Stimulated activated CD4-positive, alpha-beta T cell treated with anti-CD3 and anti-CD28 coated beads, Interleukin-12 subunit alpha, Interleukin-12 subunit beta, amount 100 ng/mL, for 48 hours (primary cell): ENCODE data around the gene BTD.
A peak's percentile ranks its signal among the peaks of the same experiment; 100 is the strongest.

ENCODE experiments used
- DNase-seq, 3 donors: peaks; one replicate each; pipeline ENCODE4 v3.0.0-alpha.2; 2020; ENCODE audit warnings: low read depth in 2 of 3, low spot score in 1 of 3

Gene BTD

GRCh38 chr3:15635121-15635661, 33.6 kb downstream of the BTD start:
- DNase-seq: no peak

GRCh38 chr3:15636028-15636709, 34.6 kb downstream of the BTD start:
- DNase-seq: no peak

- DNase-seq: no peak
Observed at GRCh38 chr3:15637131-15637951, 35.8 kb downstream of the BTD start.

GRCh38 chr3:15638193-15638890, 36.8 kb downstream of the BTD start:
- no peak for DNase-seq

DNA sequence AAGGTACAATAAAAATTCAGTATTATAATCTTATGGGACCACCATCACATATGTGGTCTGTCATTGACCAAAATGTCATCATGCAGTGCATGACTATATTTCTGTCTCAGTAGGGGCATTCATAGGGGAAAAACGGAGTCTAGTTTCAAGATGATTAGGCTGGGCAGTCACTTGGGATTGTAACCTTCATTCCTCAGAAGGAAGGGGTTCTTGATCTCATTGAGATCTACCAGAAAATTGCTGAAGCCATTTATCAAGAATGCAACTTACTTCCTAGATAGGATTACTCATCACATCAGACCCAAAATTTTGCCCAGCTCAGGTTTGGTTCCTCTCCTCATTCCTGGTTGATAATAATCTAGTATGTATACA, 37.3 kb downstream of the BTD start:
- no peak for DNase-seq

DNA sequence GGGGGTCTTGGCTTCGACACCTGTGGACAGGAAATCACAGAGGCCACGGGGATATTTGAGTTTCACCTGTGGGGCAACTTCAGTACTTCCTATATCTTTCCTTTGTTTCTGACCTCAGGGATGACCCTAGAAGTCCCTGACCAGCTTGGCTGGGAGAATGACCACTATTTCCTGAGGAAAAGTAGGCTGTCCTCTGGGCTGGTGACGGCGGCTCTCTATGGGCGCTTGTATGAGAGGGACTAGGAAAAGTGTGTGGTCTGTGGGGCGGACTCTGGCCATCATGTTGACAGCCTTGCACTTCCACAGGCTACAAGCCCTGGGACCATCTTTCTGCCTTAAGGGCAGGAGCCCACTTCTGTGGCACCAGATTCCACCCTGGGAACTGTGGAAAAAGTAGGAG, 43.7 kb downstream of the BTD start:
- no peak for DNase-seq

DNA sequence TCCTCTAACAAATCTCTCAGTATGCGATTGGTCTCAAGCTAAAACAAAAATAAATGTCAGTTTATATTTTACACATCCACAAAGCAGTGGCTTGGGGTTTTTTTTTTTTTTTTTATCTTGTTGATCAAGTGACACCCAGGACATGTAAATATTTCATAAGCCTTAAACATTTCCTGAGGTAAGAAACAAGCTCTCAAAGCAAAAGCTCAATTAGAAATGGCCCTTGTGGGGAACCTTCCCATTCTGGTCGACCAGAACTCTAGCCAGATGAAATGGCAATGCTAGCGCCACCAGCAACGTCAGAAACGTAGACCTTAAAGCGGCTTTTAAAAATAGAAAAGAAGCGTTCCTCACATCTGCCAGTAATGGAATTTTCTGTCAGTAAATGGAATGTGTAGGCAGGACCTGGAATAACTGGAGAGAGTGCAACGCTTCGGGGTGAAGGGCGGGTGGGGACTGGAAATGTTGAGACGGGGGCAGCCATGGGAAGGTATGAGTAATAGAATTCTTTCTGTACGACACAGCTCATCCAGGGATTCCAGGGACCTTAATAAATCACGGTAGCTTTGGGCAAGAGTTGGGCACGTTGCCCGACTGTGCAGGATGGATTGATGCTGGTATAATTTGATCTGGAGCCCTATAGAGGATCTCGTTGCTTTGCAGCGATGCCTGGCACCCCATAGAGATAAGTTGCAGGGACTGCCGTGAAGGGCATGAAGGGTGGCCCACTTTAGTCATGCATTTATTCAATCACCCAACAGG, 44.4 kb downstream of the BTD start:
- DNase-seq: no peak

GRCh38 chr3:15646851-15647511, 45.4 kb downstream of the BTD start:
- DNase-seq: no peak

DNA sequence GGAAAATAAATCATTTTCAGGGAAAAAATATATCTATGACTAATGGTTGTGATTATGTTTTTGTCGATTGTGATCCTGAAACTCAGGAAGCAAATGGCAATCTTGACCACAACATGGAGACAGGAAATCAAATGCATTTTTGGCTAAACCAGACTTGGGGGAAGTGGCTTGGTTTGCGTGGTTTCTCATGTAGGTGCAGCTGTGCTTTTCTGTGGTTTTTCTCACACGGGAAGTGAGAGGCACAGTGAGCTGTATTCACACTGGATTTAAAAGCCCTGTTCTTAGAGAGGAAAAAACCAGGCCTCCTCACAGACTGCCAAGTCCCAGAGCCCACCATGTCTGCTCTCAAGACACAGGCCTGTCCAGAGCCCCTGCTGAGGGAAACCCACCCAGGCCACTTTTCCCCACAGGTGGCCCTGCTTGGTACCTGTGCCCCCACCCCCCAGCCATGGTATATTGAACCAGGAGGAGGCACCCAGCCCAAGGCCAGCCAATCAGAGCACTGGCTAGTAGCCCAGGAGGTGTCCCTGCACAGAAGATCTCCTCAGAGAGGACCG, 46.1 kb downstream of the BTD start:
- peak; percentile 49 to 57 (median 51) for DNase-seq

GRCh38 chr3:15649341-15649740, 47.8 kb downstream of the BTD start:
- DNase-seq: no peak

DNA sequence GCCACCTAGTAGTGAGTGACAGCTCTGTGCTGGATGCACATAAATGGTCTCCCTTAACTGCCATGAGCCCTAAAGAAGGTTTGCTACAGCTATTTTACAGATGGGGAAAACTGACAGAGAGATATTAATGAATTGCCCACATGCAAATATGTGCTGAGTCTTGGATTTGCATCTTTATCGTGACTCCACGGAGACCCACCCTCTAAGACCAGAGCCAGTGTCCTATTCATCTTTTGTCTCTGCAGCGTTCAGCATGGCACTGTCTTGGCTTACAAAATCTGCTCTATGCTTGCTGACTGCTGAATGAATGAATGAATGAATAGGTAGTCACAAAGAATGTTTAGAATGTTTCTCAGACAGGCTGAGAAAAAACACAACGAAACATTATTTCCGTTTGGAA, 48.3 kb downstream of the BTD start:
- no peak for DNase-seq

DNA sequence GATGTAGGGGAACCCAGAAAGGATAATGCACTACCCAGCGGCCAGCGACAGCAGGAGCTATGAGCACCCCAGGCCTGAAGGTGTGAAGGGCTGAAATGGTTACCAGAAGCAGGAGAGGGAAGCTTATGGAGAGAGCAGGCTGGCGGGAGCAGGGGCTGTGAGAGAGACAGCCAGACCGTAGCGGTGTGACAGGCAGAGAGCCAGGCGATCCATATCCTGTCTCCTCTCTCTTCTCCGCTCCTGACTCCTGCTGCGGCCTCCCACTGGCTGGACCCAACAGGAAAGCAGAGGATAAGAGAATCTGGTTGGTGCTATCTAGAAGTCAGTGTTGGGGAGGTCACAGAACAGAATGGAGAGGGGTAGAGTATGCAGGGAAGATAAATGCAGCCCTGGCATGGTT, 49.9 kb downstream of the BTD start:
- no peak for DNase-seq

DNA sequence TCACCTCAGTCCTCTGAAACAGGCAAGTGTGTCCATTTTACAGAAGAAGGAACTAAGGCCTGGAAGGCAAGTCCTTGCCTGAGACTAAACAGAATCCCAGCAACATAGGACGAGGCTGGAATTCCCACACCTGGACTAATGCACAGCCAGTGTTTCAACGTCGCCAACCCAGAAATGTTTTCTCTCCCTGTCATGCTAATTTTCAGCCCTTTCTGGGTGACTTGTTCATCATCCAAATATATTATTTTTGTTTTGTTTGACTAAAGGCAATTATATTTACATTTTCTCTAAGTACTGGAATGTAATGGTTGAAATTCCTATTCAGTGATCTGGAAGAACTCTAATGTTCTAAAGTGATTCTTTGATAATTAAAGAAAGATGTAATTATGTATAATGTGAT, 51.8 kb downstream of the BTD start:
- no peak for DNase-seq

DNA sequence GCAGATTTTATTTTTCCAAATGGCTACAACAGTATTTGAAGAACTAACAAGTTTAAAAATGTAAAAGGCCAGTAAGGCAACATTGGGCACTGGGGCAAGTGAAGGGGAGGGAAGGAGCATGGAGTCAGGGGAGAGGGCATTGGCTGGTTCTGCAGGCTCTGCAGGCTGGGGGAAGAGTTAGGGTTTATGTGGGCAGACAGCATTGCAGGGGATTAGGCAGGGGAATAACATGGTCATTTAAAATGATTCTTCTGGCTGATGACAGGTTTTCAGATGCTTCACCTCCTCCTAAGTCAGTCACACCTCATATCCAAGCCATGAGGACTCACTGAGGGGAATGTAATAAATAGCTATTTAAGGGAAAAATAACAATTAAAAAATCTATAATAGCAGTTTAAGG, 52.6 kb downstream of the BTD start:
- no peak for DNase-seq

- DNase-seq: no peak
Observed at GRCh38 chr3:15654891-15655290, 53.3 kb downstream of the BTD start.

GRCh38 chr3:15656342-15656741, 54.8 kb downstream of the BTD start:
- DNase-seq: no peak

DNA sequence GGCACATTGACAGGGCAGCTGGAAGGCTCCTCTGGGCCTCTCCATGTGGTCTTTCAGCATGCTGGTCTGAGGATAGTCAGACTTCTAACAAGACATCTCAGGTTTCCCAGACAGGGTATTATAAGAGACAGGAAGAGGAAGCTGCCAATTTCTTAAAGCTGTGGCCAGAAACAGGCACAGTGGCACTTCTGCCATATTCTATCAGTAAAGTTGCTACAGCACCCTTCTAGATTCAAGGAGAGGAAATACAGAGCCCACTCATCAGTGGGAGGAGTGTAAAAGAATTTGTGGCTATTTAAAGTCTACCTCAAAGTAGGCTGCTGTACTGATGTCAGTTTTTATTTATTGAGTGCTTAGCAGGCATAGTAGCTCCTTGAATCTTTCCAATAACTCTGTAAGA, 55.5 kb downstream of the BTD start:
- no peak for DNase-seq

DNA sequence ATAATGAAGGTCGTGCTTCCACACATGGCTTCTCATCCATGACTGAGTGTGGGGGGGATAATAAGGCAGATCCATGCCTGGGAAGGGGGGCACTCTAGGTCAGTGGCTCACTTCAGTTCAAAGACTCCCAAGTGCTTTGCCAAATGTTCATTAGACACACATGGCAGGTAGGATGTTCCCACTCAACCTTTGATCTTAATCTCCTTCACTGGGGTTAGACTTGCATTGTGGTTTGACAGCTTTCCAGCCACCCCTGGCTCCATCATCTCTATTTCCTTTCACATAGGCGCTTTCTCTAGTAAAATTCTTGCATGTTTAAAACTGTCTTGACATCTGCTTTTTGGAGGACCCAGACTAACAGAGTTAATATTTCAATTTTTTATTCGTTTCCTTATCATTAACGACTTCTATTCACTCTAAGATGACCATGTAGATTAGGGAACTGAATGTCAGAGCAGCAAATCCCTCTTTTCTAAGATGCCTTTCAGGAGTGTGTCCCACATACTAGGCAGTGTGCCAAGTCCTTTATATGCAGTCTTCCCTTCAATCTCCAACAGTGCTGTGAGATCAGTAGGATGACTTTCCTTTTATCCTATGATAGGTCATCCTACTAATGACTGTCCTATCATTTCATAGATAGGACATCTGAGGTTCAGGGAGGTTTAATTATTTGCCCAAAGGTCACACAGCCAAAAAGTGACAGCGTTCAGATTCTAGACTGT, 57.9 kb downstream of the BTD start:
- no peak for DNase-seq

DNA sequence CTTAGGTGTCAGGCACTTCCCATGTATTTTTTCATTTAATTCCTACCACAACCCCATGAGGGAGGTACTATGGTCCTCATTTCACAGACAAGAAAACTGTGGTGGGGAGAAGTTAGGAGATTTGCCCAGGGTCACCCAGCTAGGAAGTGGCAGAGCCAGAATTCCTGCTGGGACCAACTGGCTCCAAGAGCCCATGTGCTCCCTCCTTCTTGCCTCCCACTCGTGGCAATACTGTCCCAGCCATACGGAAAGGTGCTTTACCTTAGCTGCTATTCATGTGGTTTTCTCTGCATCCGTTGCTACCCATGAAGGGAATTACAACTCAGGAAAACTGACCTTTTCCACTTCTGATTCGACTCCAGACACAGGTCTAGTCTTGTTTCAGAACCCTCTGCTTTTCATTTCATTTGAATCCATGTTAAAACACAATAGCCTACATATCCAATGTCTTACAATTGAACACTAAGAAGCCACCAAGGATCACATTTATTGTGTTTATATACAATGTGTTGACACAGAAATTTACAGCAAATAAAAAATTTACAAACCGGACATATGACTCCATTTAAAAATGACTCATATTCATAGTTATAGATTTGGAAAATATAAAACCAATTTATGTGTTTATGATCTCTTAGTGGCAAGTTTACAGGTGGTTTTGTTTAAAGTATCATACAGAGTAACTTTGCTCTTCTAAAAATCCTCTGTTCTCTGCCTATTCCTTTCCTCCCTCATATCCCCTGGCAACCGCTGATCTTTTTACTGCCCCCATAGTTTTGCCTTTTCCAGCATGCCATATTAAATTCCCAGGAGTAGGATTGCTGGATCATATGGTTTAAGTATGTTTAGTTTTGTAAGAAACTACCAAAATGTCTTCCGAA, 58.8 kb downstream of the BTD start:
- no peak for DNase-seq
